ENCODE measurements around the gene ANTXR1.

The ANTXR1 gene

GRCh38 chr2:69196327-69197117 lies 183.5 kb downstream of the ANTXR1 start:
- TF ChIP-seq CTCF (IDR thresholded peaks at IDR 0.05; ENCODE audit: control insufficient read depth, extremely low read depth, insufficient read depth), result no peak
- H3K4me3 ChIP-seq (ENCODE audit: low read depth, low read length), result no peak overlapping the region
- DNase-seq (ENCODE audit: low read depth), result no peak

- H3K4me3 ChIP-seq (ENCODE audit: low read depth, low read length), result no peak overlapping the region
- DNase-seq (ENCODE audit: low read depth), result no peak
- TF ChIP-seq CTCF (IDR thresholded peaks at IDR 0.05; ENCODE audit: control insufficient read depth, extremely low read depth, insufficient read depth), result no peak
These were observed 187.1 kb downstream of the ANTXR1 start for GRCh38 chr2:69200107-69200520.

GRCh38 chr2:69201259-69201658 lies 188.3 kb downstream of the ANTXR1 start:
- DNase-seq (ENCODE audit: low read depth), result no peak
- no peak overlapping the region for H3K4me3 ChIP-seq (ENCODE audit: low read depth, low read length)
- TF ChIP-seq CTCF (IDR thresholded peaks at IDR 0.05; ENCODE audit: control insufficient read depth, extremely low read depth, insufficient read depth), result no peak

DNA sequence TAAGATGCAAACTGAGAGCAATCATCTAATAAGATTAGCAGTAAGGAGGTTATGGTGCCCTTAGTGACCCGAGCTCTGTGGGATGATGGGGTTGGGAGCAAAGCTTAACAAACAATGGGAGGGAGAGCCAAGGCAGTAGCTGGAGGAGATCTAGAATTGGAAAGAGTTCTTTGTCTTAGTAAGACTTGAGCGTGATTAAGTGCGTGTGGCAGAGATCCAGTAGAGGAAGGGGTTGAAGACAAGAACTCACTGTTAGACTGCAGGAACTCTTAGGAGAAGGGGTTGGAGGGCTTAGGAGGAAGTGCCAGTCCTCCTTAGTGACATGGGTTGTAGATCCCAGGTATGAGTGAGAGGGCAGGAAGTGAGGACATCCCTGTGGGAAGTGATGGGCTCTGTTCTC lies 189.3 kb downstream of the ANTXR1 start:
- TF ChIP-seq CTCF (IDR thresholded peaks at IDR 0.05; ENCODE audit: control insufficient read depth, extremely low read depth, insufficient read depth), result no peak

DNA sequence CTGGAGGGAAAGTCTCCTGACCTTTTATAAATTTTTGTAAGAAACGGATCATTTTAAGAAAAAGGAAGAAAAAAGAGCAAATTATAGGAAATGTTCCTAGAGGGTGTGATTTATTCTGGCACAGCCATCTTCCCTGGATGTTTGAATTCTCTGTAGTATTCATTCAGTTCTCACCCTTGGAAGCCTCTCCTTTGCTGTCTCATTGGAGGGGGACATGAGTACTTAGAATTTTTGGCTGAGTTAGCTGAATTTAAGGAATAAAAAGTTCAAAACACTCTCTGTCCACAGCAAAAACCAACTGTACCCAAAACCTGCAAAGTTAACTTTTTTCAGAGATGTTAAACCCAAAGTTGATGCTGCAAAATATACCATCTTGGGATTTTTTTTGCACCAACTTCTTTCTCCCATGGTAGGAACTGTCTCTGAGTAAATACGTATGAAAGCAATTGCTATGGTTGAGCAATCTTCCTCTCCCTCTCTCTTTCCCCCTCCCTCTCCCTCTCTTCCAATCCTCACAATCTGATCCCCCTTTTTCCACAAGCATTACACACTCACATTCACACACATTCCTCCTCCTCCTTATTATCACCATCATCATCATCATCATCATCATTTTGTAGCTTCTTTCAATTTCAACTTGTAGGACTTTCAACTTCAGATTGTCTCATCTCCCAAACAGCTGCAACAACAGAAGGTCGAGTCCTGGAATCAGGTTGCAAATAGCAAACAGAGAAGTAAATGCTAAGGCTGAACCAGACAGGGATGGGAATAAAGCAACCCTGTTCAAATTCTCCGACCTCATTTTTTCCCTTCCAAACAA lies 190.4 kb downstream of the ANTXR1 start:
- no peak for DNase-seq (ENCODE audit: low read depth)
- no peak overlapping the region for H3K4me3 ChIP-seq (ENCODE audit: low read depth, low read length)
- TF ChIP-seq CTCF (IDR thresholded peaks at IDR 0.05; ENCODE audit: control insufficient read depth, extremely low read depth, insufficient read depth), result no peak

More for the DNA sequence above, 189.3 kb downstream of the ANTXR1 start:
- H3K4me3 ChIP-seq (ENCODE audit: low read depth, low read length), result no peak overlapping the region
- DNase-seq (ENCODE audit: low read depth), result no peak

DNA sequence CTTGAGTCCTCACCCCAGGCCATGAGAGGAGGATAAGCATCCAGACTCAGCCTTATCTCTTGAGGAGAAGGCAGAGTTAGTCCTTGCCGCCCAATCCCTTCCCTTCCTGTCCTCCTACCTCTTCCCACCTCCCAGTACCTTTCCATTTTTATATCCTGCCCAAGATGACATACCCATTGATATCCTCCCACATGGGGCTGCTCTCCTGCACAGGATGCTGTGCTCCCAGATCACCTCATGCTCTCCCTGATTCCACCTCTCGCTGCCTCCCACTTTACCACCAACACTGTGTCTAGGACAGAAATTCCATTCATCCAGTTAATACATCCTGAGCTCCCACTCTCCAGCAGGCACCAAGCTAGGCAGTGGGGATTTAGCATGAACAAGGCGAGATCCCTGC lies 191.7 kb downstream of the ANTXR1 start:
- no peak for TF ChIP-seq CTCF (IDR thresholded peaks at IDR 0.05; ENCODE audit: control insufficient read depth, extremely low read depth, insufficient read depth)
- DNase-seq (ENCODE audit: low read depth), result no peak
- no peak overlapping the region for H3K4me3 ChIP-seq (ENCODE audit: low read depth, low read length)
